GM21526 (cell line): Measurements from ENCODE around the gene KCNK6.

Source experiments
- ATAC-seq: cut with Tn5 transposase; IDR thresholded peaks from one replicate; pipeline ENCODE4 v1.9.1; 2021; ENCODE audit warnings: moderate library complexity; ENCODE audit not compliant: unreplicated experiment, low FRiP score

The KCNK6 gene

DNA sequence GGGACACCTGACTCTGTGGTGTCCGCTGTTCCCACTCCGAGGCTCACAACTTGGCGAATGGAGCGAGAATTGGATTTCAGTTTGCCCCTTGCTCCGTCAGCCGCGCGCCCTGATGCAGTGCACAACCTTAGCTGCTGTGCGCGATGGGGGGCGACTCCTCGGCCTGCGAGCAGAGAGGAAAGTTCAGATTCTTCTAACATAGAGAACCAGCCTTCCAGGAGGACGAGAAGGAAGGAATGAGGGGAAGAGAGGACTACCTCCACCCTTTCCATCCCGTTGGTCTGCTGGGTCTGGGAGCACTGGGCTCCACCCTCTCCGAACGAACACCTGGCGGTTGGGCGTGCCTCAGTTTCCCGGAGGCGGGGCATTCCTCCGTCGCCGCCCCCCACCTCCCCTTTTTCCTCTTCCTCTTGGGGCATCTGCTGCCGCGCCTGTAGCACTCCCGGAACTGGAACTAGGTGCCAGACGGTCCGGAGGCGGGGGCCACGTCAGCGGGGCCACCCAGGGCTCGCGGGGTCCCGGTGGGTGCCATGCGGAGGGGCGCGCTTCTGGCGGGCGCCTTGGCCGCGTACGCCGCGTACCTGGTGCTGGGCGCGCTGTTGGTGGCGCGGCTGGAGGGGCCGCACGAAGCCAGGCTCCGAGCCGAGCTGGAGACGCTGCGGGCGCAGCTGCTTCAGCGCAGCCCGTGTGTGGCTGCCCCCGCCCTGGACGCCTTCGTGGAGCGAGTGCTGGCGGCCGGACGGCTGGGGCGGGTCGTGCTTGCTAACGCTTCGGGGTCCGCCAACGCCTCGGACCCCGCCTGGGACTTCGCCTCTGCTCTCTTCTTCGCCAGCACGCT lies at the start of gene KCNK6:
TSS of gene KCNK6 (plus strand) at position 425 of the 838 bp plus-strand sequence. CDS start at position 531, 106 bp downstream.
- ATAC-seq = no peak

DNA sequence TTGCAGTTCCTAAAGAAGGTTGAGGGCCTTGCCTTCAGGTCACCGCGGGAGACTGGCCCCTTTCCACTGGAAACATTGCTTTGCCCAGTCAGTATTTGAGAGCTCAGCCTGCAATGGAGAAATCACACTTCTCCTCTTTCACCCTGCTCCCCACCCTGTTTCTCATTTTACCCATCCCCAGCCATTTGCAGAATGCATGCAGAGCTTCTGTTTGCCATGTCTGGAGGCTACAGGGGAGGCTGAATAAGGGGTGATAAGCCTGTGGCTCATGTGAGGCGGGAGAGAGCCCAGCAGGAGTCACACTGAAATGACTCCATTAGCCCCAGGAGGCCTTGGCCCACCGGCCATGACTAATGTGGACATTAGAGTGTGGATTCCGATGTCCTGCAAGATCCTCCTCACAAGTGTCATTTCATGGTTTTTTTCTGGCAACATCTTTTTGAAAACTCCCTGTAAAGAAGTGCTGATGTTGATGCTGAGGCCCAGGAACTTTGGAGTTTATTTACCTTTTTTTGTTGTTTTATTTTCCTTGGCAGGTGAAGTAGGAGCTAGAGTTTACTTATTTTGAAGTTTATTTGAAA lies 49.0 kb upstream of the KCNK6 start:
- no peak for ATAC-seq

DNA sequence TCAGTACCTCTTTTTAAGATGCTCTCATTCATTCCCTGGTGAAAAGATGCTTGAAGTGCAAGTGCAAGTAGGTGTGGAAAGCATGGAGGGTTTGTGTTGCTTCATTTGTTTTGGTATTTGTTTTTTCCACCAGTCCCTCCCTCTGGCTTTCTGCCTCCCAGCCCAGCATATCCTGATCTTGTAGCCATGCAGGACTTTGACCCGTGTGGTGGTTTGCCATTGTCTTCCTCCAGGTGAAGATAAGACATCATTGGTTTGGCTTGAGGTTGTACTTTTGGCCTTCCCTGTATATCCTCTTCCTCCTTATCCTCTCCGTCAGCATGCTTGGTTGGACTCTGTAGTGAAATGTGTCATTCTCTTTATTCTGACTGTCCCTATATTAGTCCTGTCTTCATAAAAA lies 46.1 kb upstream of the KCNK6 start:
- ATAC-seq = no peak

DNA sequence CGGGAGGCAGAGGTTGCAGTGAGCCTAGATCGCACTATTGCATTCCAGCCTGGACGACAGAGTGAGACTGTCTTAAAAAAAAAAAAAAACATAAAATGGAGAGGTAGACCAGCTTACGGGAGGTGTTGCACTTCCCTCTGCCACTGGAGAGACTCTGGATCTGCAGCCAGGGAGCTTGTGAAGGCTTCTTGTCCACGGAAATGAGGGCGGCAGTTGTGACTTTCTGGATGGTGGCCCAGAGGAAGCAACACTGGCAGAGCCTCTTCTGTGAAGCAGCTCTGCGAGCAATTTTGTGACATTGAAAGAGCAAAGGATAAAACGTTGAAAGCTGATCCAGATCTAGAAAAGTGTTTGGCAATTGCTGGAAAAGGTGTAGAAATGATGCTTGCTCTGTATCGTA lies 44.9 kb upstream of the KCNK6 start:
- ATAC-seq = no peak

DNA sequence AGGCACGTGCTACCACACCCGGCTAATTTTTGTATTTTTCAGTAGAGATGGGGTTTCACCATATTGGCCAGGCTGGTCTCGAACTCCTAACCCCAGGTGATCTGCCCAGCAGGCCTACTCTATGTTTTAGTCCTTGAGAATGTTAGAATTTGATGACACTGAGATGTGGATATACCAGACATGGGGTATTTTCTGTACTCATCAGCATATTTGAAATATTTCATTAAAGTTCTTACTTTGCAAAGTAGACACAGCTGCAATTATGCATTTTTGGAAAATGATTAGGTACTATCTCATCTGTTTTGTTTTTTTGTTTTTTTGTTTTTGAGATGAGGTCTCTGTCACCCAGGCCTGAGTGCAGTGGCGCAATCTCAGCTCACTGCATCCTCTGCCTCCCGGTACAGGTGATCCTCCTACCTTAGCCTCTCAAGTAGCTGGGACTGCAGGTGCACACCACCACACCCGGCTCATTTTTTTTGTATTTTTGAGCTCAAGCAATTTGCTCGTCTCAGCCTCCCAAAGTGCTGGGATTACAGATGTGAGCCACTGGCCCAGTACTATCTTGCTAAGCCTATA lies 42.6 kb upstream of the KCNK6 start:
- ATAC-seq = no peak

DNA sequence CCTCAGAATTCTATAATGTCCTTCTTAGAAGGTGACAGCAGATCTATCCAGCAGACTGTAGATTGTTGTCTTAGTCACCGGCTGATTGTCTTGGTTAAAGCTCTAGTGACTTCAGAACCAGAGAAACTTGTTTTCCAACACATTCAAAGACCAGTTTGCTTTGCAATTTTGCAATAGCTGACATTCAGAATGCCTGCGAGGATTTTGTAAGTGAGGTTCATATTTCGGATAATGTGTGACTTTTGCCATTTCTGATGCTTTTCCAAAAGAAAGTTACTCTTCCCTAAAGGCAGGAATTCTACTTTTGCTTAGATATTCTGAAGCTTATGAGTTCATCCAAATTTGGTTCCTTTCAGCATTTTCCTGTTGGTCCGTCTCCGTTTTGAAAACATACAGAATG lies 42.1 kb upstream of the KCNK6 start:
- no peak for ATAC-seq

DNA sequence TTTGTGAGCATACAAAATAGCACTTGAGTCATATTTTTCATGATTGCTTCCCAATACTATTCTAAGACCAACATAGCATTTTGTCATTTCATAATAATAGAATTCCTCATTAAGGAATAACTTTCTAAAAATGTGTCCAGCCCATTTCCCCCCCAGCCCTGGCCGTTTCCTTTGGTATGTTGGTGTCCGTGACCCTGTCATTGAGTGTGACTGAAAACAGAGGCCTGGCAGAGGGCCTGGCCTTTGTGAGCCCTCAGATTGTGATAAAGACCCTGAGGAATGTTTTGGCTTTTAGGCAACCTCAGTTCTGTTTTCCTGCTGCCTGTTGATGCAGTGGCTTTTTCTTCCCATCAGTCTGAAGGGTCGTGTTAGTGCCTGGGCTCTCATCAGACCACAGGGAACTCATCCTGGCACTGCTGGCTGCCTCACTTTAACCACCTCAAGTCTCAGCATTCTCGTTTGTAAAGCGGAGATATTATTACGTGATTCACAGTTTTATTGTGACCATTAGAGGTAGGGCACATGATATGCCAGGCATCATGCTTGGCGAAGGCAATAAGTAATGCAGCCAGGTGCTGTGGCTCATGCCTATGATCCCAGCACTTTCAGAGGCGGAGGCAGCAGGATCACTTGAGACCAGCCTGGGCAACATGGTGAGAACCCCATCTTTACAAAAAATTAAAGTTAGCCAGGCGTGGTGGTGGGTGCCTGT lies 41.5 kb upstream of the KCNK6 start:
- ATAC-seq = no peak

DNA sequence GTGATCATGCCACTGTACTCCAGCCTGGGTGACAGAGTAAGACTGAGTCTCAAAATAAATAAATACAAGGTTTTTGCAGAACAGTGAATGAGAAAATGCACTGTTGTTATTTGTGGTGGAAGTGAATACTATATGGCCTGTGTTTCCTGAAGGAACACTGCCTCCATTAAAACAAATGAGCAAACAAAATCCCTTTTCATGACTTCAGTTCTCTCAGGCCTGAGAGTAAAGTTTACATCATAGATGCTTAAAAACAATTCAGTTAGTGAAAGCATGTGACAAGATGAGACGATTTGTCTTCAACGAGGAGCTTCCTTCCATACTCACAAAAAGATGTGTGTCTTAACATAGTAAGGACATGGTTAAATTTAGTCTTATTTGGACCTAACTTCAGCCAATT lies 40.9 kb upstream of the KCNK6 start:
- ATAC-seq = no peak

DNA sequence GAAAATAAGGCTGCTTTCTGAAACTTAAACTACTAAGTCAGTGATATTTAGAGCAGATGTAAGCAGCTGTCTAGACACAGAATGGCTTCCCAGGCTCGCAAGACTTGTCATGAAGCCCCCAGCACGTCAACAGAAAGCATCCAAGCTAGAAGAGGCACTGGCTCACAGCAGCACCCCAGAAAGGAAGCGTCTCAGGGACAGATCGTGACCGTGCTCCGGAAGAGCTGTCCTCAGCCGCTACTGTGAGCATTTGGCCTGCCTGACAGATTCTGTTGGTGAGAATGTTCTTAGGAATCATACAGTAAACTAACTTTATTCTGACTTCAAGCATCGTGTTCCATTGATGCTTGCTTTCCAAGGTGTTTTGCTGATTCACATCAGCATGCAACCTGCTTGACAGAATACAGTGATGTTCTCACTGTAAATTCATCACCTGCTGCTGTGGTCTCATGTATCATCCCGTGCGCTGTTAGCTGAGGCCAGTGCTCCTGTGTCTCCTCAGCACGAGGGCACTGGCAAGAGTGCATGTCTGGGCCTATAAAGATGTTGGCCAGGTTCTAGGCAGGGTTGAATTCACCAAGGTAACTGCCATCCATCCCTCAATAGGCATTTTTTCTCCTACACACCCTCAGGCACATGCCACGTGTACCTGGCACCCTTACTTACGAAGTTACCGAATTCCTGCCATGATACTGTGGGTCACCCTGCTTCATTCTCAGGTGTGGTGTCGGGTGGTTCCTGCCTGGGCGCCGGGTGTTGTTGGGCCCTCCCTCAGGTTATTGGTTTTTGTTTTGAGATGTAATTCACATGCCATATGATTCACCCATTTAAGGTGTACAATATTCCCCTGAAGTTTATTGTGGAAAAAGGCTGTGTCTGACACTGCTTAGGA lies 39.4 kb upstream of the KCNK6 start:
- no peak for ATAC-seq

DNA sequence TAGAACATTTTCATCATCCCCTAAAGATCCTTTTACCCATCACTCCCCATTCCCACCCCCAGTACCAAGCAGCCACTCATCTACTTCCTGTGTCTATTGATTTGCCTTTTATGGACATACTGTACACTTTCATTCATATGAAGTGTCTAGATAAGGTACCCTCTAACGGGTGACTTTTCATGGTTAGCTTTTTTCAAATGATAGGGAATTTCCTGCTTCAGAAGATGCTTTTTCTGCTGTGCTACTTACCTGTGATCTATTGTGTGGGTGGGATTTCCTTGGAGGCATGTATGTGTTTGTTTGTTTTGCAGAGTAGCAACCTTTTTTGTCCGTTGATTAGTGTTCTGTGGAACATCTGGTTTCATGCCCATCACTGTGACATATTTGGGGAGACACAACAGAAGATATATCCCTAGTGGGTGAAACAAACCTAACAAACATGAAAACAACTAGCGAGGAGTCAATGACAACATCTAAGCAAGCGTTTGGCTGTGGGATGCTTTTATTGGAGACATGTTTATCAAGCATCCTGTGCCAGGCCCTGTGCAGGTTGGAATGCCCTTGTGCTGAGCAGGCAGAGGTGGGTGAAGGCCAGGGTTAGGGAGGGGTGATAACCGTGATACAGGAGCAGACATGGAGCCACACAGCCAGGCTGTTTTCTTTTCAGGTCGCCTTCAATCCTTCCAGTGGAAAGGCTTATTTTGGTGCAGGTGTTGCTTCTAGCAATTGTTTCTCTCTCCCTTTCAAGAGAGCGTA lies 37.7 kb upstream of the KCNK6 start:
- no peak for ATAC-seq

DNA sequence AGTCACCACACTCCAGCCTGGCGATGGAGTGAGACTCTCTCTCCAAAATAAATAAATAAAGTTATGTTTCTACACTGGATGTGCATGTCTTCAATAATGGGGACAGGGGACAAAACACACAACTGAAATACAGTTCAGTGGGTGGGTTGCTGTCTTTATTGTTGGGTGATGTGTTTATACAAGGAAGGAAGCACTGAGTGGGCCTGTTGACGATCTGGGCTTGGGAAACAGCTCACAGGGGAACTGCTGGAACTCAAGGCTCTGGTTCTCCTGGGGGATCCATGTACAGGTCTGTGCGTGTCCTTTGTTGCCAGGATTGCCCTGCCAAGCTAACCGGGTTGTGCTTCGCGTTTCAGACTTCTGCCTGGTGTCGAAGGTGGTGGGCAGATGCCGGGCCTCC lies 36.4 kb upstream of the KCNK6 start:
- no peak for ATAC-seq

DNA sequence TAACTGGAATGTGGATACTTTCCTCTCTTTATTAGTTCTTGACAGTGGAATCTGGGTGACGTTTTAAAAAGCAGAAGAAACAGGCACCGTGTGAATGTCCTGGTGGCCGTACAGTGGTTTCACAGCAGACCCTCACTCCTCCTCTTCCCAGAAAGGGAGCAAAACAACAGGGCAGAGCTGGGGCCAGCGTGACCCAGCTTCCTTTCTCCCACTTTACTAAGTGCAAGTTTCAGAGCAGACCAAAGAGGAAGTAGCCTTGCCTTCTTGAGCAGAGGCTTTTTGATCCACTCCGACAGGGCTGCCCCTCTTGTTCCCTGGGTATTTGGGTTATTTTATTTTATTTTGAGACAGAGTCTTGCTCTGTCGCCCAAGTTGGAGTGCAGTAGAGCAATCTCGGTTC lies 35.2 kb upstream of the KCNK6 start:
- ATAC-seq = no peak

DNA sequence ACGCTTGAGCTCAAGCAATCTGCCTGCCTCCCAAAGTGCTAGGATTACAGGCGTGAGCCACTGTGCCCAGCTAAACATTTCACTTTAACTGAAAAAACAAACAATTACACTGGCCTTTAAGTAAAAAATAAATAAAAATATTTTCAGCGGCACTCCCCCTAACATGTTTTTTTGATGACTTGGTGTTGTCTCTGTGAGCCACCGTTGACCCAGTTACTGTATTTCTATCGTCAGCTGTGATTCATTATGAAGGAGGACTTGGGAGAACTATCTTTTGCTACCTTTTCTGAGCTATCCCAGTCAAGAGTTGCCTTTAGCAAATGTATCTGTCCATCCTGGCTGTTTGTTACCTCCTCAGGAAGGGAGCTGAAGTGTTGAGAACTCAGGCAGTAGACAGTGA lies 34.1 kb upstream of the KCNK6 start:
- no peak for ATAC-seq

DNA sequence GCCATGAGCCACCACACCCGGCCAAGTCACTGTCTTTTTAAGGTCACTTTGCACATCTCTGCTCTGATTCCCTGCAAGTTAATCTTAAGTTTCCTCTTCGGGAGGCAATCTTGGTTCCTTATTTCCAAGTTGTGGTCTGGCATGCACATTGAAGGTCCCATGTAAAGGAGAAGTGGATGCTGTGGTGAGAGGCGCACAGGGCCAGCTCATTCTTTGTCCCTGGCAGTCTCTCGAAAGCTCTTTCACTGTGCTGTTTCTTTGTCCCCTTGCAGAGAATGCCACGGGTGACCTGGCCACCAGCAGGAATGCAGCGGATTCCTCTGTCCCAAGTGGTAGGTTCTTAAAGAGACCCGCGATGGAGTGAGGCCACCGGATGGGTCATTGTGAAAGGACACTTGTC lies 32.0 kb upstream of the KCNK6 start:
- ATAC-seq = no peak

DNA sequence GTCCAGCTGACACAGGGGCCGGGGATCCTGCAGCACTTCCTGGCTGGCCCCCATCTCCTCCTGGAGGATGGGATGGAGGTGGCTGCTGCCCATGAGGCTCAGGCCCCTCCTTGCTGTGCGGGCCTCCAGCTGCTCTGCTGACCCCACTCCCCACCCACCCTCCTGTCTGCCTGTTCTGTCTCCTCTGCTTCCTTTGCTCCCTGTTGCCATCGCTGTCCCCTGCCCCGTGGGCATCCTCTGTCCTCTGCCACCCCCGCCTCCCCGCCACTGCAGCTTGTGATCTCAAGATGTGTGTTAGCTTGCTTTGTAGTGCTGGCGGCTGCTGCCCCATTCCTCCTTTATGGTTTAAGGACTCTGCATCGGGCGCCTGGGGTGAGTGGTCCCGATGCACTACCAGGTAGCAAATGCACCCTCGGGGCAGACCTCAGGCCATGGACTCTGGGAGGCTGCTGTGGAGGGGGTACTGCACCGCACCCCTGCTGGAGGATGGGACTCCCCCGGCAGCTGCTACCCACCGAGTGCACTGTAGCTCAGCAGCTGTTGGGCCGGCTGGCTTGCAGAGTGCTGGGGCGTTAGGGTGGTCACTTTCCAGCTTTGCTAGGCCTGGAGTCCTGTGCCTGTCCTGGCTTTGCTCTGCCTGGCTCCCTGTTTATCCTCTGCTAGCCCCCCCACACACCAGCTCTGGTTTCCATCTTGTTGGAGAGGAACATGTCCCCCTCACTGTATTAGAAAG lies 31.4 kb upstream of the KCNK6 start:
- no peak for ATAC-seq

DNA sequence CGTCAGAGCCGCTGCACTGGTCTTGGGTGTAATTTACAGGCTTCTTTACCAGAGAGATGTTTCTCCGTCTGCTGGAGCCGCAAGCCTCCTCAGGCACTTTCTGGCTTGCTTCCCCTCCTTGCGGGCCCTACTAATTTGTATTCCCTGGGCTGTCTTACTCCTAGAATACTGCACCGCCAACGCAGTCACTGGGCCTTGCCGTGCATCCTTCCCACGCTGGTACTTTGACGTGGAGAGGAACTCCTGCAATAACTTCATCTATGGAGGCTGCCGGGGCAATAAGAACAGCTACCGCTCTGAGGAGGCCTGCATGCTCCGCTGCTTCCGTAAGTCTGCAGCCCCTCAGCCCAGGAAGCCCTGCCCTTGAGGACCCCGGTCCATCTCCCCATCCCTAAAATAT lies 29.7 kb upstream of the KCNK6 start:
- ATAC-seq = no peak

DNA sequence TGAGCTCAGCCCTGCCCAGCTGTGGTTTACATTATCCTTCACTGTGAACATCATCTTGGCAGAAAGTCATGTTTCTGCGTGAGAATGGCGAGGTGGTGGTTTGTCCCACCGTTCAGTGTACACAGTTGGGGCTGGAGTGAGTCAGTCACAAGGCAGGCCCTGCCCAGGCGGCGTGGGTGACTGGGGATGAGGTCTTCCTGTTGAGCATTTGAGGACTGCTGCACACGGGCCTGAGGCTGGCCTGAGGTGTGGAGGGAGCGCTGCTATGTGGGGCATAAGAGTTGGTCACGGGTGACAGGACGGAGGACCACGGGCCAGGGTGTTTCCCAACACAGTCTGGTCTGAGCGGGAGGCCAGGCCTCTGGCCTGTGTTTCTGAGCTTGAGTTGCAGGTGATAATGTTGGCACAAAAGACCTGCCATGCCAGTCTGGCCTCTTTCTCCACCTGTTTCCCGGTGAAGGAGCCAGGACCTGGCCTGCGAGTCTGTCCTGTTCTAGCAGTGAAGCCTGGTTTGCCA lies 29.0 kb upstream of the KCNK6 start:
- ATAC-seq = no peak

DNA sequence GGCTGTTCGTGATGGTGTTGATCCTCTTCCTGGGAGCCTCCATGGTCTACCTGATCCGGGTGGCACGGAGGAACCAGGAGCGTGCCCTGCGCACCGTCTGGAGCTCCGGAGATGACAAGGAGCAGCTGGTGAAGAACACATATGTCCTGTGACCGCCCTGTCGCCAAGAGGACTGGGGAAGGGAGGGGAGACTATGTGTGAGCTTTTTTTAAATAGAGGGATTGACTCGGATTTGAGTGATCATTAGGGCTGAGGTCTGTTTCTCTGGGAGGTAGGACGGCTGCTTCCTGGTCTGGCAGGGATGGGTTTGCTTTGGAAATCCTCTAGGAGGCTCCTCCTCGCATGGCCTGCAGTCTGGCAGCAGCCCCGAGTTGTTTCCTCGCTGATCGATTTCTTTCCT lies 27.8 kb upstream of the KCNK6 start:
- no peak for ATAC-seq

DNA sequence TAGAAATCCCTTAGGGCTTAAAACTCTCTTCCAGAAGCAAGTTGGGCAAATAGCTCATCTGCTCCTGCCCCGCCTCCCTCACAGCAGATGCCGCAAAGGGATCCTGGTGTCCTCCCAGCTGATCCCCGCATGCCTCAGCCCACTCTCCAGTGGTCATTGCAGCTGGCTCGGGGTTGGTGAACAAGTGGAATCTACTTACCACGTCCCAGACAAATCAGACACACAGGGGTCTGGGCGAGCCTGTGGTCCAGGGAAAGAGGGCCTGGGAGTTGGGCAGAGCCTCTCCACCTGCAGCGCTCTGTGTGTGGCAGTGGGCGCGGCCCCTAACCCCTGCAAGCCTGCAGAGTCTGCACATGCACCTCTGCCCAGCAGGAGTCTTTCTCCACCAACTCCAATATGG lies 26.4 kb upstream of the KCNK6 start:
- ATAC-seq = no peak
